Measurements from ENCODE around the gene HTR4.

Gene HTR4

DNA sequence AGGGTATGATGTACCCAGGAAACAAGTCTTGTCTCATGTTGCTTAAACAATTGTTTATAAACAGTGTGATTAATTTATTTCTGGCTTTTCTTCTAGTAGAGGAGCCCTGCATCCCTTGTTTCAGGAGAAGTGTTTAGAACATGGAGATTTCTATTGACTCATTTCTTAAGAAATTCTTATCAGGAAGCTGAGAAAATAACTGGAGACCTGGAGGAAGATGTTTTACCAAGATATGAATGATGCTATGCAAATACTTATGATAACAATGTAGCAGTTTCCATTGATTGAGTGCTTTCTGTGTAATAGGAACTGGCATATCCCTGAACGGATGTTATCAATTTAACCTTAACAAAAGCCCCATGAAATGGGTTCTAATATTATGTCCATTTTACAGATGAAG, 162.0 kb downstream of the HTR4 start:
- Histone ChIP-seq H2AFZ (ENCODE audit: low read depth, low read length) (no peak overlapping the region), H3K79me2 (ENCODE audit: low read length) (no peaks in the 10 kb centered on the region), H3K9ac (ENCODE audit: low read length) (no peak overlapping the region), H3K4me2 (ENCODE audit: low read length) (no peak overlapping the region), H3K27ac (ENCODE audit: low read length) (no peak overlapping the region), H4K20me1 (ENCODE audit: insufficient read depth, low read length) (no peaks in the 10 kb centered on the region), H3K4me1 (ENCODE audit: low read length) (no peaks in the 10 kb centered on the region), H3K4me3 (ENCODE audit: low read length) (no peak overlapping the region), H3K27me3 (ENCODE audit: low read depth, low read length) (no peaks in the 10 kb centered on the region; the same call in 1 of the 2 replicates), H3K36me3 (replicated peaks; ENCODE audit: low read depth, low read length) (no peaks in the 10 kb centered on the region), H3K9me3 (ENCODE audit: insufficient read depth, low read length) (no peaks in the 10 kb centered on the region)
- TF ChIP-seq EZH2phosphoT487 (IDR thresholded peaks at IDR 0.05; ENCODE audit: low read depth), result no peak
- TF ChIP-seq, protein P1, sequence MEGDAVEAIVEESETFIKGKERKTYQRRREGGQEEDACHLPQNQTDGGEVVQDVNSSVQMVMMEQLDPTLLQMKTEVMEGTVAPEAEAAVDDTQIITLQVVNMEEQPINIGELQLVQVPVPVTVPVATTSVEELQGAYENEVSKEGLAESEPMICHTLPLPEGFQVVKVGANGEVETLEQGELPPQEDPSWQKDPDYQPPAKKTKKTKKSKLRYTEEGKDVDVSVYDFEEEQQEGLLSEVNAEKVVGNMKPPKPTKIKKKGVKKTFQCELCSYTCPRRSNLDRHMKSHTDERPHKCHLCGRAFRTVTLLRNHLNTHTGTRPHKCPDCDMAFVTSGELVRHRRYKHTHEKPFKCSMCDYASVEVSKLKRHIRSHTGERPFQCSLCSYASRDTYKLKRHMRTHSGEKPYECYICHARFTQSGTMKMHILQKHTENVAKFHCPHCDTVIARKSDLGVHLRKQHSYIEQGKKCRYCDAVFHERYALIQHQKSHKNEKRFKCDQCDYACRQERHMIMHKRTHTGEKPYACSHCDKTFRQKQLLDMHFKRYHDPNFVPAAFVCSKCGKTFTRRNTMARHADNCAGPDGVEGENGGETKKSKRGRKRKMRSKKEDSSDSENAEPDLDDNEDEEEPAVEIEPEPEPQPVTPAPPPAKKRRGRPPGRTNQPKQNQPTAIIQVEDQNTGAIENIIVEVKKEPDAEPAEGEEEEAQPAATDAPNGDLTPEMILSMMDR (IDR thresholded peaks at IDR 0.05; ENCODE audit: low read depth, low read length), result no peak

DNA sequence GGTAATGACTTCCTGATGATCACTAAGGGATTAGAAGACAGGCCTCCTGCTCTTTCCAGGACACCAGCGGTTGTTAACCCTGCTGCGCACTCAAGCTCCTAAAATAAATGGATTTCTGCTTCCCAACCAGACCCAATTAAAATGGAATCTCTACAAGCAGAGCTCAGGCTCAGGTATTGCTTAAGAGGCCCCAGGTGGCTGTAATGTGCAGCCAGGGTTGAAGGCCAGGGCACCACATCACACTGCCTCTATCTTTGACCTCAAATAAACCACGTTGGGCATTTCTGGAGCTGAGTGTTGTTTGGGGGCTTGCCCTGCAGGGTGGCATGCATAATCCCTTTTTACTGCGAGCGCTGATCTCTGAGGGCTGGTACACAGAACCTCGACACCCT, 162.5 kb downstream of the HTR4 start:
- TF ChIP-seq, protein P1 (IDR thresholded peaks at IDR 0.05; ENCODE audit: low read depth, low read length), result no peak
- Histone ChIP-seq H3K4me2 (ENCODE audit: low read length) (no peak overlapping the region), H3K27me3 (ENCODE audit: low read depth, low read length) (peaks cover 6% of the 10 kb centered on the region; the same call in 1 of the 2 replicates), H3K4me1 (ENCODE audit: low read length) (no peaks in the 10 kb centered on the region), H3K36me3 (replicated peaks; ENCODE audit: low read depth, low read length) (no peaks in the 10 kb centered on the region), H3K9ac (ENCODE audit: low read length) (no peak overlapping the region), H3K4me3 (ENCODE audit: low read length) (no peak overlapping the region), H3K9me3 (ENCODE audit: insufficient read depth, low read length) (no peaks in the 10 kb centered on the region), H2AFZ (ENCODE audit: low read depth, low read length) (no peak overlapping the region), H3K79me2 (ENCODE audit: low read length) (no peaks in the 10 kb centered on the region), H4K20me1 (ENCODE audit: insufficient read depth, low read length) (no peaks in the 10 kb centered on the region), H3K27ac (ENCODE audit: low read length) (no peak overlapping the region)

DNA sequence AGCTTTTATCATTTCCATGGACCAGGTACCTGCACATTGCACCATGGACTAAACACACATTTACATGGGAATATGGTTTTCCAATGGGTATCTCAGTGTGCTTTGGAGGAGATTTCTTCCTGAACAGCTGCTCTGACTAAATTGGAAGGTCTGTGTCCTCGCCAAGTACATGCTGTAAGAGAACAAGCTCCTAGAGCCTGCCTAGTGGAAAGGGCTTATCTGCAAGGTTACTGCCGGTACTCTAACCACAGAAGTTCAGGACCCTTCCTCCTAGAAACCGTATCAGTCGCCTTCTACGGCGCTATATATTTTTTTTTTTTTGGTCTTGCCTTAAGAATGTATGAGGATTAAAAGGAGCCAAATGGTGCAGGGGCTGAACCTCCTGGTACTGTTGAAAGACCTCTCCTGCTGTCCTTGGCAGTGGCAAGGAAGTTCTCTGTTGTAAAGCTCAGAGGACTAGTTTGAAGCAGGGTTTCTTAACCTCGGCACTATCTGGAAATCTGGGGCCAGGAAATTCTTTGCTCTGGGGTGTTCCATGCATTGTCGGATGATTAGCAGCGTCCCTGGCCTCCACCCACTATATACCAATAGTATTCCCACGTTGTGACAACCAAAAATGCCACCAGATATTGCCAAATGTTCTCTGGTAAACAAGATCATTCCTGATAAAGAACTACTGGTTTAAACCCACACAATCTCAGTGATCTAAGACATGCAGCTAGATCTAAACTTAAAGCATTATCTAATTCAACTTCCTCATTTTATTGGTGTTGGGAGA, 163.1 kb downstream of the HTR4 start:
- TF ChIP-seq EZH2phosphoT487 (IDR thresholded peaks at IDR 0.05; ENCODE audit: low read depth), result no peak
- TF ChIP-seq, protein P1 (IDR thresholded peaks at IDR 0.05; ENCODE audit: low read depth, low read length), result no peak
- no peak overlapping the region for H3K4me3 ChIP-seq (ENCODE audit: low read length)
- H3K79me2 ChIP-seq (ENCODE audit: low read length), result no peaks in the 10 kb centered on the region
- no peaks in the 10 kb centered on the region for H4K20me1 ChIP-seq (ENCODE audit: insufficient read depth, low read length)
- no peak overlapping the region for H3K27ac ChIP-seq (ENCODE audit: low read length)
- H3K9ac ChIP-seq (ENCODE audit: low read length), result no peak overlapping the region
- no peak overlapping the region for H2AFZ ChIP-seq (ENCODE audit: low read depth, low read length)
- no peaks in the 10 kb centered on the region for H3K9me3 ChIP-seq (ENCODE audit: insufficient read depth, low read length)
- peaks cover 6% of the 10 kb centered on the region; the same call in 1 of the 2 replicates for H3K27me3 ChIP-seq (ENCODE audit: low read depth, low read length)
- H3K36me3 ChIP-seq (replicated peaks; ENCODE audit: low read depth, low read length), result no peaks in the 10 kb centered on the region
- H3K4me2 ChIP-seq (ENCODE audit: low read length), result no peak overlapping the region
- no peaks in the 10 kb centered on the region for H3K4me1 ChIP-seq (ENCODE audit: low read length)

DNA sequence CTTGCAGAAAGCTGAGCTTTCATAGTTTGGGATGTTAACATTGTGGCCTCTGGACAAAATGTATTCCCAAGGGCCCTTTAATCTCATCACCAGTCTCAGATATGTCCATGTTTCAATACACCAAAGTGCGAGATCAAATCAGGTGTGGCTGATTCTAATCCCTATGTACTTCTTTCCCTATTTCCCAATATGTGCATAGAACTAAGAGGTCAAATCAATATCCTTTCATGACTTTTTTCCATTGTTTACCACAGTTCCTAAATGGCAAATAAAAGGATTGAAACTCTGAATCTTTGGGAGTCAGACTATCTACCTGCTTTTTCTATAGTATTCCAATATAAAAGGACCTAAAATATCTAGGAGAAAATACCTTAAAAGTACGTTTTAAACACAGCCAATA, 165.6 kb downstream of the HTR4 start:
- Histone ChIP-seq H2AFZ (ENCODE audit: low read depth, low read length) (no peak overlapping the region), H3K4me3 (ENCODE audit: low read length) (no peak overlapping the region), H3K9me3 (ENCODE audit: insufficient read depth, low read length) (no peaks in the 10 kb centered on the region), H3K36me3 (replicated peaks; ENCODE audit: low read depth, low read length) (no peaks in the 10 kb centered on the region), H3K79me2 (ENCODE audit: low read length) (no peaks in the 10 kb centered on the region), H3K27me3 (ENCODE audit: low read depth, low read length) (peaks cover 6% of the 10 kb centered on the region; the same call in 1 of the 2 replicates), H3K4me2 (ENCODE audit: low read length) (no peak overlapping the region), H4K20me1 (ENCODE audit: insufficient read depth, low read length) (no peaks in the 10 kb centered on the region), H3K27ac (ENCODE audit: low read length) (no peak overlapping the region), H3K9ac (ENCODE audit: low read length) (no peak overlapping the region), H3K4me1 (ENCODE audit: low read length) (no peaks in the 10 kb centered on the region)
- TF ChIP-seq, protein P1 (IDR thresholded peaks at IDR 0.05; ENCODE audit: low read depth, low read length), result no peak
- TF ChIP-seq EZH2phosphoT487 (IDR thresholded peaks at IDR 0.05; ENCODE audit: low read depth), result no peak
